Natural killer cell (primary cell): ENCODE data around the gene CGGBP1. TPM values are rescaled to one million over a fixed set of nuclear protein-coding genes. Genes with fewer than 3 reads are reported as not detected.

Source experiments
- ATAC-seq, 3 donors: fragments of 150-1000 bp in 2 of 3; fragments of 200-7000 bp in 1 of 3; cut with Tn5 transposase; 1 replicate in 1 of 3; 2 replicates in 2 of 3; pipeline ENCODE4 v1.10.0; 2021; ENCODE audit warnings: mild to moderate bottlenecking in 2 of 3, moderate library complexity in 2 of 3
- DNase-seq, 2 donors: peaks; one replicate each; pipeline versions ENCODE4 v3.0.0 to v3.0.0-alpha.2; 2013 to 2021; ENCODE audit warnings: mixed read lengths in 1 of 2
- H3K27ac ChIP-seq: one replicate; pipeline ENCODE4 v1.5.1; 2013; ENCODE audit warnings: mild to moderate bottlenecking, low read length
- H3K27me3 ChIP-seq: one replicate; pipeline ENCODE4 v1.6.1; 2013; ENCODE audit warnings: low read length; ENCODE audit not compliant: control insufficient read depth, insufficient read depth
- H3K36me3 ChIP-seq: one replicate; pipeline ENCODE4 v1.6.1; 2013; ENCODE audit warnings: low read length; ENCODE audit not compliant: control insufficient read depth, insufficient read depth
- H3K4me1 ChIP-seq: one replicate; pipeline ENCODE4 v1.6.1; 2013; ENCODE audit warnings: low read length; ENCODE audit not compliant: control insufficient read depth, insufficient read depth
- H3K4me3 ChIP-seq: one replicate; pipeline ENCODE4 v1.5.1; 2013; ENCODE audit warnings: low read length
- H3K9me3 ChIP-seq: one replicate; pipeline ENCODE4 v1.6.1; 2013; ENCODE audit warnings: low read length; ENCODE audit not compliant: control insufficient read depth, insufficient read depth
- H3K27ac Mint-ChIP-seq, 2 donors: one replicate each; pipeline ENCODE4 v1.8.0; 2022; ENCODE audit warnings: mild to moderate bottlenecking in 2 of 2, mixed read lengths in 2 of 2, moderate library complexity in 1 of 2
- H3K27me3 Mint-ChIP-seq, 2 donors: one replicate each; pipeline ENCODE4 v1.8.0; 2022; ENCODE audit warnings: low read depth in 2 of 2, mixed read lengths in 2 of 2
- H3K36me3 Mint-ChIP-seq: one replicate; pipeline ENCODE4 v1.8.0; 2022; ENCODE audit warnings: mixed read lengths
- H3K4me1 Mint-ChIP-seq, 2 donors: one replicate each; pipeline ENCODE4 v1.8.0; 2022; ENCODE audit warnings: mixed read lengths in 2 of 2
- H3K4me3 Mint-ChIP-seq: one replicate; pipeline ENCODE4 v1.8.0; 2022; ENCODE audit warnings: mild to moderate bottlenecking, moderate library complexity, mixed read lengths
- H3K9me3 Mint-ChIP-seq, 2 donors: one replicate each; pipeline ENCODE4 v1.8.0; 2022; ENCODE audit warnings: mixed read lengths in 2 of 2
- CTCF ChIP-seq: fragments of 200-600 bp; IDR thresholded peaks from one replicate; pipeline ENCODE4 v1.8.0; 2022; ENCODE audit warnings: antibody characterized with exemption
- WGBS: methylation state at CpG from one replicate; pipeline ENCODE4 v1.1.7; 2013; ENCODE audit warnings: missing lambda C conversion rate; ENCODE audit not compliant: insufficient coverage; 5-methylcytosine and 5-hydroxymethylcytosine counted together
- intact Hi-C: fragments of 100-400 bp; cut with micrococcal nuclease; formaldehyde crosslinking; loops from one replicate; pipeline ENCODE4 v1.14.2; 2022
- total RNA-seq, 4 donors: library from RNA; stranded (reverse); fragments of 120-200 nt in 1 of 4; gene quantifications; one replicate each; pipeline versions ENCODE4 v1.2.3 to v1.2.4, GENCODE V29; 2013 to 2022

The CGGBP1 gene
- total RNA-seq, 3 donors from 2014 or later (not counting 1 experiment from before 2014, with no cell fraction given), result 99.8 to 103 (median 101) TPM

GRCh38 chr3:88093266-88093665 is 34.5 kb upstream of the CGGBP1 start:
- TF ChIP-seq CTCF, result no peak
- Mint-ChIP-seq H3K4me1 (peaks cover 43 to 51% of the 10 kb centered on the region in 2 donors), H3K27ac (no peak overlapping the region), H3K4me3 (no peak overlapping the region), H3K9me3 (no peaks in the 10 kb centered on the region), H3K36me3 (peaks cover 12% of the 10 kb centered on the region), H3K27me3 (no peaks in the 10 kb centered on the region)
- Histone ChIP-seq H3K27ac (no peak overlapping the region), H3K27me3 (no peaks in the 10 kb centered on the region), H3K4me3 (no peak overlapping the region), H3K36me3 (peaks cover 9% of the 10 kb centered on the region), H3K4me1 (no peaks in the 10 kb centered on the region), H3K9me3 (no peaks in the 10 kb centered on the region)
- ATAC-seq (no peak), DNase-seq (no peak)
- 85% methylated on average over 1 of the region's 1 CpG for WGBS
- intact Hi-C loops, result no loop called here

GRCh38 chr3:88092270-88092669 is 33.5 kb upstream of the CGGBP1 start:
- TF ChIP-seq CTCF, result no peak
- H3K9me3 ChIP-seq, result no peaks in the 10 kb centered on the region
- Mint-ChIP-seq H3K36me3 (peaks cover 9% of the 10 kb centered on the region), H3K9me3 (no peaks in the 10 kb centered on the region), H3K4me3 (no peak overlapping the region), H3K27ac (no peak overlapping the region), H3K27me3 (no peaks in the 10 kb centered on the region), H3K4me1 (peaks cover 36 to 45% of the 10 kb centered on the region in 2 donors)
- intact Hi-C loops, result no loop called here
- no peaks in the 10 kb centered on the region for H3K27me3 ChIP-seq
- peaks cover 16% of the 10 kb centered on the region for H3K36me3 ChIP-seq
- ATAC-seq (no peak), DNase-seq (no peak)
- no peak overlapping the region for H3K4me3 ChIP-seq
- no peaks in the 10 kb centered on the region for H3K4me1 ChIP-seq
- no peak overlapping the region for H3K27ac ChIP-seq

GRCh38 chr3:88090681-88091080 is 31.9 kb upstream of the CGGBP1 start:
- Histone ChIP-seq H3K36me3 (peaks cover 16% of the 10 kb centered on the region), H3K27me3 (no peaks in the 10 kb centered on the region), H3K4me3 (no peak overlapping the region), H3K4me1 (no peaks in the 10 kb centered on the region), H3K27ac (no peak overlapping the region), H3K9me3 (no peaks in the 10 kb centered on the region)
- H3K4me3 Mint-ChIP-seq, result no peak overlapping the region
- DNase-seq (no peak), ATAC-seq (no peak)
- peaks cover 22 to 29% of the 10 kb centered on the region in 2 donors for H3K4me1 Mint-ChIP-seq
- H3K27ac Mint-ChIP-seq, result no peak overlapping the region
- H3K9me3 Mint-ChIP-seq, result no peaks in the 10 kb centered on the region
- H3K36me3 Mint-ChIP-seq, result peaks cover 5% of the 10 kb centered on the region
- intact Hi-C loops, result no loop called here
- no peak for TF ChIP-seq CTCF
- no peaks in the 10 kb centered on the region for H3K27me3 Mint-ChIP-seq
- WGBS, result 71% methylated on average over 4 of the region's 4 CpGs

GRCh38 chr3:88084097-88084501 is 25.3 kb upstream of the CGGBP1 start:
- H3K9me3 Mint-ChIP-seq, result no peaks in the 10 kb centered on the region
- WGBS, result 97% methylated on average over 2 of the region's 2 CpGs
- H3K27me3 Mint-ChIP-seq, result no peaks in the 10 kb centered on the region
- H3K9me3 ChIP-seq, result no peaks in the 10 kb centered on the region
- H3K36me3 ChIP-seq, result peaks cover 9% of the 10 kb centered on the region
- intact Hi-C loops, result no loop called here
- H3K4me3 ChIP-seq, result no peak overlapping the region
- H3K36me3 Mint-ChIP-seq, result peaks cover 5% of the 10 kb centered on the region
- H3K27ac Mint-ChIP-seq, result no peak overlapping the region
- no peaks in the 10 kb centered on the region for H3K27me3 ChIP-seq
- DNase-seq (no peak), ATAC-seq (no peak)
- H3K4me1 ChIP-seq, result no peaks in the 10 kb centered on the region
- H3K4me3 Mint-ChIP-seq, result no peak overlapping the region
- TF ChIP-seq CTCF, result no peak
- peaks cover 36 to 42% of the 10 kb centered on the region in 2 donors for H3K4me1 Mint-ChIP-seq
- H3K27ac ChIP-seq, result no peak overlapping the region
